Stimulated activated naive CD8-positive, alpha-beta T cell treated with anti-CD3 and anti-CD28 coated beads, Interleukin-15, Interleukin-2, amounts not matched to agents 100 U/mL and 50 U/mL, for 24 hours (primary cell): ENCODE results near the gene RAB11B.
A peak's percentile ranks its signal among the peaks of the same experiment; 100 is the strongest.
"Not testable (repeated sequence)": the region's sequence is repeated elsewhere in the genome, so short reads cannot be mapped to it uniquely, and the experiment has no call there.

Source experiments
- ATAC-seq: fragments of 150-1000 bp; cut with Tn5 transposase; one replicate; pipeline ENCODE4 v1.10.0; 2021
- DNase-seq: peaks from one replicate; pipeline ENCODE4 v3.0.0; 2021

RAB11B gene

DNA sequence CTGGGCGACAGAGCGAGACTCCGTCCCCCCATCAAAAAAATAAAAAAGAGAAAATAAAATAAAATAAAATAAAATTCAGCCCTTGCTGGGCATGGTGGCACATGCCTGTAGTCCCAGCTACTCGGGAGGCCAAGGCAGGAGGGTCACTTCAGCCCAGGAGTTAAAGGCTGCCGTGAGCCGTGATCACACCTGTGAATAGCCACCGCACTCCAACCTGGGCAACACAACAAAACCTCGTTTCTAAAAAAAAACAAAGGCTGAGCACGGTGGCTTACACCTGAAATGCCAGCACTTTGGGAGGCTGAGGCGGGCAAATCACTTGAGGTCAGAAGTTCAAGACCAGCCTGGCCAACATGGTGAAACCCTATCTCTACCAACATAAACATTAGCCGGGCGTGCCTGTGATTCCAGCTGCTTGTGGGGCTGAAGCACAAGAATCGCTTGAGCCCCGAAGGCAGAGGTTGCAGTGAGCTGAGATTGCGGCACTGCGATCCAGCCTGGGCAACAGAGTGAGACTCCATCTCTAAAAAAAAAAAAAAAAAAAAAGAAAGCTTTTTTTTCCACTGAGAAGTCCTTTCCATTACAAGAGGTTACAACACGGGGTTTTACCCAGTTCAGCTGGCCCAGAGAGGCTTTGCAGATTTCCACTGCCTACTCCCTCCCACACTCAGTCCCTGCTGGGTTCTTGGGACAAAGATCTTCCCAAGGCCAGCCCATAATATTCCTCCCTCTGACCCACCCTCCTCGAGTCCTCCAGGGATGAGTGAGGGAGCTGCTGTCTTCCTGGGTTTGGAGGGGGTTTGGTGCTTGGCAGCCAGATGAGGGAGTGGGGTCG lies 19.8 kb upstream of the RAB11B start:
- DNase-seq, result no peak
- no peak for ATAC-seq

DNA sequence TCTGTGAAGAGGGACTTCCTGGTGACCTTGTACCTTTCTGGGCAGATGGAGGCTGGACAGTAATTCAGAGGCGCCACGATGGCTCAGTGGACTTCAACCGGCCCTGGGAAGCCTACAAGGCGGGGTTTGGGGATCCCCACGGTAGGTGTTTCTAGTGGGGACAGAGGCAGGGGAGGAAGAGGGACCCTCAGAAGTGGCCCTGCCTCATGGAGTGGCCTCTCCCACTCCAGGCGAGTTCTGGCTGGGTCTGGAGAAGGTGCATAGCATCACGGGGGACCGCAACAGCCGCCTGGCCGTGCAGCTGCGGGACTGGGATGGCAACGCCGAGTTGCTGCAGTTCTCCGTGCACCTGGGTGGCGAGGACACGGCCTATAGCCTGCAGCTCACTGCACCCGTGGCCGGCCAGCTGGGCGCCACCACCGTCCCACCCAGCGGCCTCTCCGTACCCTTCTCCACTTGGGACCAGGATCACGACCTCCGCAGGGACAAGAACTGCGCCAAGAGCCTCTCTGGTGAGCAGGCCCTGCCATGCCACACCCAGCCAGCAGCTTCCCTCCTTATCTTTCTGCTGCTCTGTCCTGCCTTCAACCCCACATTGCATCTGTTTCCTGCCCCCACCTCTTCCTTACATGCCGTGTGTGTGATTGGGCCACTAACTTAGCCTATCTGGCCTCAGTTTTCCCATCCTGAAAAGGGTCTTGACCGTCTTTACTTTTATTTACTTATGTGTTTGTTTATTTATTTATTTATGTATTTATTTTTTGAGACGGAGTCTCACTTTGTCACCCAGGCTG lies 19.0 kb upstream of the RAB11B start:
- ATAC-seq (no peak), DNase-seq (no peak)

DNA sequence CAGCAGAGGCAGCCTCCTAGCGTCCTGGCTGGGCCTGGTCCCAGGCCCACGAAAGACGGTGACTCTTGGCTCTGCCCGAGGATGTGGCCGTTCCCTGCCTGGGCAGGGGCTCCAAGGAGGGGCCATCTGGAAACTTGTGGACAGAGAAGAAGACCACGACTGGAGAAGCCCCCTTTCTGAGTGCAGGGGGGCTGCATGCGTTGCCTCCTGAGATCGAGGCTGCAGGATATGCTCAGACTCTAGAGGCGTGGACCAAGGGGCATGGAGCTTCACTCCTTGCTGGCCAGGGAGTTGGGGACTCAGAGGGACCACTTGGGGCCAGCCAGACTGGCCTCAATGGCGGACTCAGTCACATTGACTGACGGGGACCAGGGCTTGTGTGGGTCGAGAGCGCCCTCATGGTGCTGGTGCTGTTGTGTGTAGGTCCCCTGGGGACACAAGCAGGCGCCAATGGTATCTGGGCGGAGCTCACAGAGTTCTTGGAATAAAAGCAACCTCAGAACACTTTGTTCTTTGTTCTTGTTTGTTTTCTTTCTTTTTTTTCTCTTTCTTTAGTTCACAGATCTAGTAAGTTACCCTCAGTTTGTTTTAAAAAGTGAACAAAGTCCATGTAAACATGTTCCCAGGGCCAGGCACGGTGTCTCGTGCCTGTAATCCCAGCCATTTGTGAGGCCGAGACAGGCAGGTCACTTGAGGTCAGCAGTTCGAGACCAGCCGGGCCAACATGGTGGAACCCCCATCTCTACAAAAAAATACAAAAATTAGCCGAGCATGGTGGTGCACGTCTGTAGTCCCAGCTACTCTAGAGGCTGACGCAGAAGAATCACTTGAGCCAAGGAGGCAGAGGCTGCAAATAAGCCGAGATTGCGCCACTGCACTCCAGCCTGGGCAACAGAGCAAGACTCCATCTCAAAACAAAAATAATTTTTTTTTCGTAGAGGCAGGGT lies 16.0 kb upstream of the RAB11B start:
- no peak for DNase-seq
- ATAC-seq, result no peak

DNA sequence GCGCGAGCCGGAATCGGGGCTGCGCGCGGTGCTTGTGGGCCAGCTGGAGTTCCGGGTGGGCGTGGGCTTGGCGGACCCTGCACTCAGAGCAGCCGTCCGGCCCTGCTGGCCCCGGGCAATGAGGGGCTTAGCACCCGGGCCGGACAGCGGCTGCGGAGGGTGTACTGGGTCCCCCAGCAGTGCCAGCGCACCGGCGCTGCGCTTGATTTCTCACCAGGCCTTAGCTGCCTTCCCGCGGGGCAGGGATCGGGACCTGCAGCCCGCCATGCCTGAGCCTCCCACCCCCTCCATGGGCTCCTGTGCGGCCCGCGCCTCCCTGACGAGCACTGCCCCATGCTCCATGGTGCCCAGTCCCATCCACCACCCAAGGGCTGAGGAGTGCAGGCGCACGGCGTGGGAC lies 14.4 kb upstream of the RAB11B start:
- not testable (repeated sequence) for DNase-seq, ATAC-seq

DNA sequence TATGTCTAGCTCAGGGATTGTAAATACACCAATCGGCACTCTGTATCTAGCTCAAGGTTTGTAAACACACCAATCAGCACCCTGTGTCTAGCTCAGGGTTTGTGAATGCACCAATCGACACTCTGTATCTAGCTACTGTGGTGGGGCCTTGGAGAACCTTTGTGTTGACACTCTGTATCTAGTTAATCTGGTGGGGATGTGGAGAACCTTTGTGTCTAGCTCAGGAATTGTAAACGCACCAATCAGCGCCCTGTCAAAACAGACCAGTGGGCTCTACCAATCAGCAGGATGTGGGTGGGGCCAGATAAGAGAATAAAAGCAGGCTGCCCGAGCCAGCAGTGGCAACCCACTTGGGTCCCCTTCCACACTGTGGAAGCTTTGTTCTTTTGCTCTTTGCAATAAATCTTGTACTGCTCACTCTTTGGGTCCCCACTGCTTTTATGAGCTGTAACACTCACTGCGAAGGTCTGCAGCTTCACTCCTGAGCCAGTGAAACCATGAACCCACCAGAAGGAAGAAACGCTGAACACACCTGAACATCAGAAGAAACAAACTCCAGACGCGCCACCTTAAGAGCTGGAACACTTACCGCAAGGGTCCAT lies 13.7 kb upstream of the RAB11B start:
- DNase-seq, ATAC-seq: not testable (repeated sequence)

DNA sequence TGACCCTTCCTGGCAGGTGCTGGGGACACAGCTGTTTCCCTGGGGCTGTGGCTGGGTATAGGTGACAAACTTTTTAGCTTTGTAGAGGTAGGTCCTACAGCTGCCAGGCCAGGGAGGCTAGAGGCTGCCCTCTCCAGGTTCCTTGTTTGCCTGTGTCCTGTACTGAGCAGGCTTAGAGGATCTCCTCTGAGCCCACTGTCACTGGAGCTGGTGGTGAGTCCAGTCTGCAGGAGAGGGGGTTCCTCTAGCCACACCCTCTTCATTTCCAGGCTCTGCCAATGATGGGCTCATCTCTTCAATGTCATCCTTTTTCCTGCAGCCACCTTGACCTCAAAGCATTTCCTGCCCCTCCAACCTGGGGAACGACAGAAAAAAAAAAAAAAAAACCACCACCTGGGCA lies 12.6 kb upstream of the RAB11B start:
- no peak for DNase-seq
- ATAC-seq, result no peak

DNA sequence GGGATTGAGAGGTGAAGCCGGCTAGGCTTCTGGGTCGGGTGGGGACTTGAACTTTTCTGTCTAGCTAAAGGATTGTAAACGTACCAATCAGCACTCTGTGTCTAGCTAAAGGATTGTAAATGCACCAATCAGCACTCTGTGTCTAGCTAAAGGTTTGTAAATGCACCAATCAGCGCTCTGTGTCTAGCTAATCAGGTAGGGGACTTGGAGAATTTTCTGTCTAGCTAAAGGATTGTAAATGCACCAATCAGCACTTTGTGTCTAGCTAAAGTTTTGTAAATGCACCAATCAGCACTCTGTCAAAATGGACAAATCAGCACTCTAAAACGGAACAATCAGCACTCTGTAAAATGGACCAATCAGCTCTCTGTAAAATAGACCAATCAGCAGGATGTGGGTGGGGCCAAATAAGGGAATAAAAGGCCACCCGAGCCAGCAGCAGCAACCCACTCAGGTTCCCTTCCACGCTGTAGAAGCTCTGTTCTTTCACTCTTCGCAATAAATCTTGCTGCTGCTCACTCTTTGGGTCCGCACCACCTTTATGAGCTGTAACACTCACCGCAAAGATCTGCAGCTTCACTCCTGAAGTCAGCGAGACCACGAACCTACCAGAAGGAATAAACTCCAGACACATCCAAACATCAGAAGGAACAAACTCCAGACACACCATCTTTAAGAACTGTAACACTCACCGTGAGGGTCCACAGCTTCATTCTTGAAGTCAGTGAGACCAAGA lies 10.8 kb upstream of the RAB11B start:
- ATAC-seq, DNase-seq: not testable (repeated sequence)

DNA sequence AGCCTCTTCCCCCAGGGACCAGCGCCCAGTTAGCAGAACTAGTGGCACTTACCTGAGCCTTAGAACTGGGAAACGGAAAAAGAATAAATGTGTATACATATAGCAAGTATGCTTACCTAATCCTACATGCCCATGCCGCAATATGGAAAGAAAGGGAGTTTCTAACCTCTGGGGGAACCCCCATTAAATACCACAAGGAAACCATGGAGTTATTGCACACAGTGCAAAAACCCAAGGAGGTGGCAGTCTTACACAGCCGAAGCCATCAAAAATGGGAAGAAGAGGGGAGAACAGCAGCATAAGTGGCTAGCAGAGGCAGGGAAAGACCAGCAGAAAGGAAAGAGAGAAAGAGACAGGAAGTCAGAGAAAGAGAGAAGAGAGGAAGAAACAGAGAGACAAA lies 5.6 kb upstream of the RAB11B start:
- not testable (repeated sequence) for DNase-seq, ATAC-seq

DNA sequence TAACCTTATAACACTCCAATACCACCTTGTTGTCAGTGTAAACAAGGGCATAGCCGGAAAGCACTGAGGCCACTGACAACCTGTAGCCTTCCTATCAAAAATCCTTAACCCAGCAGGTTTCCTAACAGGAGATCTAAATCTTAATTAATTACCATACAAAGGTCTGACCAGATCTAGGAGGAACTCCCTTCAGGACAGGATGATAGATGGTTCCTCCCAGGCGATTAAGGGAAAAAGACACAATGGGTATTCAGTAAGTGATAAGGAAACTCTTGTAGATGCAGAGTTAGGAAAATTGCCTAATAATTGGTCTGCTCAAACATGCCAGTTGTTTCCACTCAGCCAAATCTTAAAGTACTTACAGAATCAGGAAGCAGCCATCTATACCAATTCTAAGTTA lies 5.1 kb upstream of the RAB11B start:
- not testable (repeated sequence) for DNase-seq, ATAC-seq

DNA sequence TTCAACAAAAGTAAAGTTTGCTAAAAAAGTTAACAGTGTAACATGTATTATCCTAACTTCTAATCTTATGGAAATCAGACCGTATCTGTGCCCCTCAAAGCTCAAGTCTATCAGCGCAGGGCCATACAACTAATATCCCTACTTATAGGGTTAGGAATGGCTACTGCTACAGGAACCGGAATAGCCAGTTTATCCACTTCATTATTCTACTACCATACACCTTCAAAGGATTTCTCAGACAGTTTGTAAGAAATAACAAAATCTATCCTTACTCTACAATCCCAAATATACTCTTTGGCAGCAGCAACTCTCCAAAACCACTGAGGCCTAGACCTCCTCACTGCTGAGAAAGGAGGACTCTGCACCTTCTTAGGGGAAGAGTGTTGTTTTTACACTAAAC lies 4.6 kb upstream of the RAB11B start:
- not testable (repeated sequence) for ATAC-seq, DNase-seq

DNA sequence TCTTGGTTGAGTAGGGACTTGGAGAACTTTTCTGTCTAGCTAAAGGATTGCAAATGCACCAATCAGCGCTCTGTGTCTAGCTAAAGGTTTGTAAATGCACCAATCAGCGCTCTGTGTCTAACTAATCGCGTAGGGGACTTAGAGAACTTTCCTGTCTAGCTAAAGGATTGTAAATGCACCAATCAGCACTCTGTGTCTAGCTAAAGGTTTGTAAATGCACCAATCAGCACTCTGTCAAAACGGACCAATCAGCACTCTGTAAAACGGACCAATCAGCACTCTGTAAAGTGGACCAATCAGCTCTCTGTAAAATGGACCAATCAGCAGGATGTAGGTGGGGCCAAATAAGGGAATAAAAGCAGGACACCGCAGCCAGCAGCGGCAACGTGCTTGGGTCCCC lies 3.7 kb upstream of the RAB11B start:
- ATAC-seq, DNase-seq: not testable (repeated sequence)

DNA sequence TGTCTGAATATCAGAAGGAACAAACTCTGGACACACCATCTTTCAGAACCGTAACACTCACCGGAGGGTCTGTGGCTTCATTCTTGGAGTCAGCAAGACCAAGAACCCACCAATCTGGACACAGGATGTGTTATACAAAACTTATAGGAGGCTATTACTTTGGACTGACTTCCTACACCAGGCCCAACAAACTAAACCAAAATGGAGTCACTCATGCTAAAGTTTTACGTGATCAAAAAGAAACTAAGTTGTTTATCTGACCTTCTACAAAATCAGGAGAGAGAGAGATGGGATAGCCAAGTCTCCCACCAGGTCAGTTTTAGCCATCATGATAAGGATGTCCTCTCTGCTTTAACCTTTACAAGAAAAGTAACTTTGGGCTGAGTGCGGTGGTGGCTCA lies 3.2 kb upstream of the RAB11B start:
- DNase-seq, result no peak

DNA sequence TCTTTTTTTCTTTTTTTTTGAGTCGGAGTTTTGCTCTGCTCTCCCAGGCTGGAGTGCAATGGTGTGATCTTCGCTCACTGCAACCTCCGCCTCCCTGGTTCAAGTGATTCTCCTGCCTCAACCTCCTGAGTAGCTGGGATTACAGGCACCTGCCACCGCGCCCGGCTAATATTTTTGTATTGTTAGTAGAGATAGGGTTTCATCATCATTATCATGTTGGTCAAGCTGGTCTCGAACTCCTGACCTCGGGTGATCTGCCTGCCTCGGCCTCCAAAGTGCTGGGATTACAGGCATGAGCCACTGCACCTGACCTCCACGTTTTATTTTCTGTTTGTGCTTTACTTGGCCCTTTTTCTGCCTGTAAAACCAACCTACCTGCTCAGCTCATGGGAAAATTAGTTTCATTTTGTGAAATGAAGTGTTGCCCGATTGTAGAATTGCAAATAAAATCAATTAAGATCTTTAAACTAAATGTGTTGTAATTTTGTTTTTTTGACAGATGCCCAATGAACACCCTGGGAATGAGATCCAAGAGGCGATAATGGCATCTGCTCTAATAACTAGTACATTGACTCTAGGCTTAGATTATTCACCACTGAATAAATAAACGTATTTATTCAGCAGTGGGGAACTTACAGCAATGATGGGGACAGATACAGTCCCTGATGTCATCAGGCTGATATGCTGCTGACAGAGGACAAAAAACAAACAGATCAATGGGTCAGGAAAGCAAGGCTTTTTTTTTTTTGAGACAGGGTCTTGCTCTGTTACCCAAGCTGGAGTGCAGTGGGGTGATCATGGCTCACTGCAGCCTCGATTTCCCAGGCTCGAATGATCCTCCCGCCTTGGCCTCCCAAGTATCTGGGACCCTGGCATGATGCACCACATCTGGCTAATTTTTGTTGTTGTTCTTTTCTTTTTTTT lies 2.2 kb upstream of the RAB11B start:
- DNase-seq (no peak), ATAC-seq (no peak)

More for the DNA sequence above, 3.2 kb upstream of the RAB11B start:
- ATAC-seq, result no peak

DNA sequence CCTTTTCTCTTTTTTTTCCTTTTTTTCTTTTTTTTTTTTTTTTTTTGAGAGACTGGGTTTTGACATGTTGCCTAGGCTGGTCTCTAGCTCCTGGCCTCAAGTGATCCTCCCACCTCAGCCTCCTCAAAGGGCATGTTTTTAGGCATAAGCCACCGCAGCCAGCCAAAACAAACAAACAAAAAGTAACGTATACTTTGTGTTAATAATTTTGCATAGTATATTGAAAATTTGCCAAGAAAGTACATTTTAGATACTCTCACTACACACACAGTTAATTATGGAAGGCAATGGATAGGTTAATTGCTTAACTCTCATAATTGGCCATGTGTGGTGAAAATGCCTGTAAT lies 1.6 kb upstream of the RAB11B start:
- DNase-seq, result no peak

DNA sequence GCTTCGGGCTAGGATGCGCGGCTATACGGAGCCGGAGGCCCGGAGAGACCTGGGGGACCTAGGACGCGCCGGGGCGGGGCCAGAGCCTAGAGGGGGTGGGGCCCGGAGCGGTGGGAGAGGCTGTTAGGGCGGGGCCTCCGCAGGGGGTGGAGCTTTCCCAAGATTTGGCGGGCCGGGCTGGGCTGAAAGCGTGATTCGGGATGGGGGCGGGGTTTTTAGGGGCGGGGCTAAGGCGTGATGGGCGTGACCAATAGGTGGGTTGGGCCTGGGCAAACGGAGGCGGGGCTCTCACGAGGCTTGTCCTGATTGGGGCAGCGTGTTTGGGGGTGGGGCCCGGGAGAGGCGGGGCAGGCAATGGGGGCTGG lies 439 bp downstream of the RAB11B start:
- ATAC-seq (peak; percentile 53), DNase-seq (peak; percentile 96)

More for the DNA sequence above, 1.6 kb upstream of the RAB11B start:
- no peak for ATAC-seq

DNA sequence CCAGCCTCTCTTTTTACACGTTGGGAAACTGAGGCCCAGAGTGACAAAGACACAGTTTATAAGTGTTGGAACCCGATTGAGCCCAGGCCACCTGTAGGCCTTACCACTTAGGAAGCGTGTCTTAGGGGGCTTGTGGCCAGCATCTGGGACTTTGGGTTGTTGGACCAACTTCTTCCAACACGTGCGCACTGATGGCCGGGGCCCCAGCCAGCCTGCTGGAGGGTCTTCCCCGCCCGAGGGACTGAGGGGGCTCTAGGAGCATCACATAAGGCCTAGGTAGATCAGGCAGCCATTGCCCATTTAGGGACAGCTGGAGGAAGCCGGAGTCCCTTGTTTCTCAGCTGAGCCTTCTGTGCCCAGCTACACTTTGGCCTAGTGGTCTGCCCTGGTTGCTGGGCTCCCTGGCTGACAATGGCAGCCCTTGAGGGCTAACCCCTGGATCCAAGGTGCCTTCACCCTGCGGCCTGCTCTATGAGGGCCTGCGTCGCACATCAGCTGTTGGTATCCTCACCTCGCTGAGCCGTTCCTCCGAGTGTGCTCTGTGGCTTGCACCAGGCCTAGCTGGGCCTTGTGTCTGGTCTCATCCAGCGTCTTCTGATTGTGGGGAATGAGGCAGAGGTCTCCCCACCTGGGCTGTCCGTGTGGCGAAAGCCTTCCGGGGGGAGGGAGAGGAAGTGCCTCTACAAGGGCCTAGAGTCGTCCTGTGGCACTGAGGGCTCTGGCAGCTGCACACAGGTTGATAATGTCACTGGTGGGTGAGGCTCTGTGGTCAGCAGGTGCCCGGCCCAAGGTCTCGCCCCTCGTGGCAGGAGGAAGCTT lies 1.2 kb downstream of the RAB11B start:
- ATAC-seq (no peak), DNase-seq (no peak)

DNA sequence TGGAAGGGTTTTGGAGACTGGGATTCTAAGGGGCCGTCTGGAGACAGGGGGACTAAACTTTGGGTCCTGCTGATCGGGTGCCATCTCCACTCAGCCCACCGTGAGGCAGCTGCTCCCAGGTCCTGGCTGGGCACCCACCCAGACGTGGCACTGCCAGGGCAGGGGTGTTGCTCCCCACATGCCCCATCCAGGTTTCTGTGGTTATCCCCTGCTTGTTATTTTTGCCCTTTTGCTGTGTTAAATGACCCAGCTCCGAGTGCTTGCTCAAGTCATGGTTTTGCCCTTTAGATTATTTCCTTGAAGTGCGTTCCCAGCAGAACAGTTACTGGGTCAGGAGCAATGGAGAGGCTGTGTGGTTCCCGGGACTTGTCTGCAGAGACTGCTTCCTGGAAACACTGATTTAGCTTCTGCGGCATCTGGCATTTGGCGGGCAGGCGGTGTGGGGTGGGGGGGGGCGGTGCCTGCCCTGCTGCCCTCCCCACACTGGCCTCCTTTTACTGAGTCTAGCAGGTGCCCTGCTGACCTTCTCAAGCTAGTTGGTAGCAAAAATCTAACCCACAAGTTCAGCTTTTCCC lies 1.9 kb downstream of the RAB11B start:
- DNase-seq, result no peak
- no peak for ATAC-seq

DNA sequence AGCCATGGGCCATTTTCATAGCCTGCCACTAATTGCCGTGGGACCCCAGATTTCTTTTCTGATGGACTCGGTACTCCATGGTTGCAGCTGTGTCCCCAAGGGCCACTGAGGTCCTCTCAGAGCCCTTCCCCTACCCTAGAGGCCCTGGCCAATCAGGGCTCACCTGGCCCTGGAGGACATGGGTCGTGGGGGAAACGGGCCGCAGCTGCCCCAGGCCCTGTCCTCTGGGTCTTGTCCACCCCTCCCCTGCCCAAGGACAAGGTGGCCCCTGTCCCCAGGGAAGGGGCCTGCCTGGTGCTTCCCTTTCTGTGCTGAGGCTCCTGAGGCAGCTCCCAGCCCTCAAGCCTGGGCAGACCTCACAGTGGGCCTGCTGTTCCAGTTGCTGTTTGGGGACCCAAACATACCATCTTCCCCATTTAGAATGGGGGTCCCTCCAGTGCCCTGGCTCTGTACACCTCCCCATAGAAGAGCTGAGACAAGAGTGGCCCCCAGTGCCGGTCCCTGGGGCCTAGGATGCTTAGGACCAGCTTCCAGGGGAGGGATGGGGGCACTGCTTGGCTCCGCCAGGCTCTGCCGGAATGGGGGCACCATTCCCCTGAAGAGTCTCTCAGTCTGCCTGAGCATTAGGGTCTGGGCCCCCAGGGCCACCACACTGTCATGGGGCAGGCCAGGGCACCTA lies 3.2 kb downstream of the RAB11B start:
- no peak for DNase-seq
- no peak for ATAC-seq
